ENCODE results near the gene PPP1R8. TPM values are rescaled to one million over a fixed set of nuclear protein-coding genes. Genes with fewer than 3 reads are reported as not detected.

PPP1R8 gene
- total and polyA plus RNA-seq, 9 of the 15 experiments (the other 6 are each of a cell fraction or from before 2014, with no cell fraction given): 16.2 to 107 (median 75.3) TPM

DNA sequence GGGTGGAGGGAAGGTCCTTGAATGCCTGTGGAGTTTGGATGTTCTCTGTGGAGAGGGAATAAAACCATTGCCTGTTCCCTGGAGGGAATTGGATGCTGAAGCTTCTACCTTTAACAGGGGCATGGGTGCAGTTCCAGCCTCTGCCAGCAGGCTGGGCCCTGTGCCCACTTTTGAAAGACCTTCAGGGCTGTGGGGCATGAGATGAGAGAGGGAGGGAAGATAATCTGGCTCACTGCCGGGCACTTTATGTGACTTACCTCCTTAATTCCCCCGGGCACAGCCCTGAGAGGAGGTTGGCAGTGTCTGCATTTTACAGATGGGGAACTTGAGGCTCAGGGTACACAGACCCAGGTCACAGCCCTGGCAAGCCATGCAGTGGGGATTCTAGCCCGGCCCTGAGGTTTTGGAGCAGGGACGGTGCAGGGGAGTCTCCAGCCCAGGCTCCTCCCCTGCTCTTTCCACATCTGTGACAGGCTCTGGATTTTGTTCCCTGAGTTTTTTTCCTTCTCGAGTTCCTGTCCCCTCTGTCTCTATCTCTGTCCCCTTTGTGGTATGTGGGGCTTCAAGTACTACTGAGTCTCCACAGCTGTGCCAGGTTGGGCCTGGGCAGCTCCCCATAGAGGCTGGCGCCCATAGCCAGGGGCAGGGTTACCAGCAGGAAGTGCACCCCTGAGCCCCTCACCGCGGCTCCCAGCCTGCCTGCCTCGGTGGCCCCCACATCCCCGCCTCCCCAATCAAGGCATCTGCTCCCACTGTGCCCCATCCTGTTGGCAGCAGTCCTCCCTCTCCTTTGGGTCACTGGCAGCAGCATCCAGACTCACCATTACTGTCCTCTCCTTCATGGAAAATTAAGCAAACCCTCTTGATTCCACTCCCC lies 27.7 kb downstream of the PPP1R8 start (continued):
- TF ChIP-seq NBN (IDR thresholded peaks at IDR 0.05; ENCODE audit: low read depth) (no peak), SP1 (CRISPR knock-in tag; IDR thresholded peaks at IDR 0.05) (peak; percentile 53; the same call in 1 of the 2 replicates), ZNF24 (IDR thresholded peaks at IDR 0.05) (no peak), NCOA6 (IDR thresholded peaks at IDR 0.05) (no peak), FOXK2 (conservative IDR thresholded peaks at IDR 0.05 in 1 of 2, IDR thresholded peaks at IDR 0.05 in 1 of 2; ENCODE audit: low read depth in 2 of 2) (no peak), NR3C1 (CRISPR knock-in tag; IDR thresholded peaks at IDR 0.05) (no peak), BCOR (IDR thresholded peaks at IDR 0.05) (no peak), THRAP3 (IDR thresholded peaks at IDR 0.05; ENCODE audit: borderline replicate concordance) (no peak), STAG1 (CRISPR knock-in tag; IDR thresholded peaks at IDR 0.05; ENCODE audit: borderline replicate concordance) (peak; percentile 89; the same call in 1 of the 2 replicates), ZNF408 (CRISPR knock-in tag; IDR thresholded peaks at IDR 0.05; ENCODE audit: low read depth) (no peak), POLR2B (IDR thresholded peaks at IDR 0.05; ENCODE audit: low read depth, partially characterized antibody) (no peak), RB1 (IDR thresholded peaks at IDR 0.05; ENCODE audit: low read depth) (peak; percentile 62; the same call in 1 of the 2 replicates), HIVEP1 (CRISPR knock-in tag; IDR thresholded peaks at IDR 0.05) (0 out of 2 replicates have a peak, but pooled peaks have one; percentile 28), ARID1B (IDR thresholded peaks at IDR 0.05) (peak; percentile 34), MTA3 (IDR thresholded peaks at IDR 0.05; ENCODE audit: borderline replicate concordance) (no peak), MBD2 (IDR thresholded peaks at IDR 0.05; ENCODE audit: borderline replicate concordance, low read depth) (0 out of 2 replicates have a peak, but pooled peaks have one; percentile 17), TAF9B (IDR thresholded peaks at IDR 0.05; ENCODE audit: partially characterized antibody) (no peak), CBX3 (IDR thresholded peaks at IDR 0.05; ENCODE audit: borderline replicate concordance in 1 of 2, low read length in 2 of 2) (0 out of 3 replicates have a peak, but pooled peaks of 1 of the 2 experiments have one; percentile 9), SAFB (IDR thresholded peaks at IDR 0.05; ENCODE audit: borderline replicate concordance, low read depth, low read length) (no peak)
- TF ChIP-seq, protein P1, sequence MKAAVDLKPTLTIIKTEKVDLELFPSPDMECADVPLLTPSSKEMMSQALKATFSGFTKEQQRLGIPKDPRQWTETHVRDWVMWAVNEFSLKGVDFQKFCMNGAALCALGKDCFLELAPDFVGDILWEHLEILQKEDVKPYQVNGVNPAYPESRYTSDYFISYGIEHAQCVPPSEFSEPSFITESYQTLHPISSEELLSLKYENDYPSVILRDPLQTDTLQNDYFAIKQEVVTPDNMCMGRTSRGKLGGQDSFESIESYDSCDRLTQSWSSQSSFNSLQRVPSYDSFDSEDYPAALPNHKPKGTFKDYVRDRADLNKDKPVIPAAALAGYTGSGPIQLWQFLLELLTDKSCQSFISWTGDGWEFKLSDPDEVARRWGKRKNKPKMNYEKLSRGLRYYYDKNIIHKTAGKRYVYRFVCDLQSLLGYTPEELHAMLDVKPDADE (conservative IDR thresholded peaks at IDR 0.05; ENCODE audit: control insufficient read depth, low read depth, low read length): 0 out of 2 replicates have a peak, but pooled peaks have one; percentile 40
- TF ChIP-seq, protein P2, sequence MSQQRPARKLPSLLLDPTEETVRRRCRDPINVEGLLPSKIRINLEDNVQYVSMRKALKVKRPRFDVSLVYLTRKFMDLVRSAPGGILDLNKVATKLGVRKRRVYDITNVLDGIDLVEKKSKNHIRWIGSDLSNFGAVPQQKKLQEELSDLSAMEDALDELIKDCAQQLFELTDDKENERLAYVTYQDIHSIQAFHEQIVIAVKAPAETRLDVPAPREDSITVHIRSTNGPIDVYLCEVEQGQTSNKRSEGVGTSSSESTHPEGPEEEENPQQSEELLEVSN (IDR thresholded peaks at IDR 0.05; ENCODE audit: borderline replicate concordance in 1 of 2, extremely low read depth in 1 of 2, insufficient read depth in 1 of 2, insufficient read length in 1 of 2, low read depth in 1 of 2, low read length in 1 of 2, poor library complexity in 1 of 2, severe bottlenecking in 1 of 2): peak in 1 of 2 experiments; percentile 26
- TF ChIP-seq, protein P3, sequence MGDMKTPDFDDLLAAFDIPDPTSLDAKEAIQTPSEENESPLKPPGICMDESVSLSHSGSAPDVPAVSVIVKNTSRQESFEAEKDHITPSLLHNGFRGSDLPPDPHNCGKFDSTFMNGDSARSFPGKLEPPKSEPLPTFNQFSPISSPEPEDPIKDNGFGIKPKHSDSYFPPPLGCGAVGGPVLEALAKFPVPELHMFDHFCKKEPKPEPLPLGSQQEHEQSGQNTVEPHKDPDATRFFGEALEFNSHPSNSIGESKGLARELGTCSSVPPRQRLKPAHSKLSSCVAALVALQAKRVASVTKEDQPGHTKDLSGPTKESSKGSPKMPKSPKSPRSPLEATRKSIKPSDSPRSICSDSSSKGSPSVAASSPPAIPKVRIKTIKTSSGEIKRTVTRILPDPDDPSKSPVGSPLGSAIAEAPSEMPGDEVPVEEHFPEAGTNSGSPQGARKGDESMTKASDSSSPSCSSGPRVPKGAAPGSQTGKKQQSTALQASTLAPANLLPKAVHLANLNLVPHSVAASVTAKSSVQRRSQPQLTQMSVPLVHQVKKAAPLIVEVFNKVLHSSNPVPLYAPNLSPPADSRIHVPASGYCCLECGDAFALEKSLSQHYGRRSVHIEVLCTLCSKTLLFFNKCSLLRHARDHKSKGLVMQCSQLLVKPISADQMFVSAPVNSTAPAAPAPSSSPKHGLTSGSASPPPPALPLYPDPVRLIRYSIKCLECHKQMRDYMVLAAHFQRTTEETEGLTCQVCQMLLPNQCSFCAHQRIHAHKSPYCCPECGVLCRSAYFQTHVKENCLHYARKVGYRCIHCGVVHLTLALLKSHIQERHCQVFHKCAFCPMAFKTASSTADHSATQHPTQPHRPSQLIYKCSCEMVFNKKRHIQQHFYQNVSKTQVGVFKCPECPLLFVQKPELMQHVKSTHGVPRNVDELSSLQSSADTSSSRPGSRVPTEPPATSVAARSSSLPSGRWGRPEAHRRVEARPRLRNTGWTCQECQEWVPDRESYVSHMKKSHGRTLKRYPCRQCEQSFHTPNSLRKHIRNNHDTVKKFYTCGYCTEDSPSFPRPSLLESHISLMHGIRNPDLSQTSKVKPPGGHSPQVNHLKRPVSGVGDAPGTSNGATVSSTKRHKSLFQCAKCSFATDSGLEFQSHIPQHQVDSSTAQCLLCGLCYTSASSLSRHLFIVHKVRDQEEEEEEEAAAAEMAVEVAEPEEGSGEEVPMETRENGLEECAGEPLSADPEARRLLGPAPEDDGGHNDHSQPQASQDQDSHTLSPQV (IDR thresholded peaks at IDR 0.05): peak; percentile 31; the same call in 1 of the 2 replicates

All from K562 (cell line).